Activated T-helper 9 cell treated with anti-CD3 and anti-CD28 coated beads, Interleukin-2, amount 50 U/mL, for 16 hours (primary cell): Measurements from ENCODE around the gene RUFY2.
A peak's percentile ranks its signal among the peaks of the same experiment; 100 is the strongest.

Experiments
- DNase-seq: peaks from one replicate; pipeline ENCODE4 v3.0.0-alpha.2; 2020; ENCODE audit warnings: low read depth

The RUFY2 gene

DNA sequence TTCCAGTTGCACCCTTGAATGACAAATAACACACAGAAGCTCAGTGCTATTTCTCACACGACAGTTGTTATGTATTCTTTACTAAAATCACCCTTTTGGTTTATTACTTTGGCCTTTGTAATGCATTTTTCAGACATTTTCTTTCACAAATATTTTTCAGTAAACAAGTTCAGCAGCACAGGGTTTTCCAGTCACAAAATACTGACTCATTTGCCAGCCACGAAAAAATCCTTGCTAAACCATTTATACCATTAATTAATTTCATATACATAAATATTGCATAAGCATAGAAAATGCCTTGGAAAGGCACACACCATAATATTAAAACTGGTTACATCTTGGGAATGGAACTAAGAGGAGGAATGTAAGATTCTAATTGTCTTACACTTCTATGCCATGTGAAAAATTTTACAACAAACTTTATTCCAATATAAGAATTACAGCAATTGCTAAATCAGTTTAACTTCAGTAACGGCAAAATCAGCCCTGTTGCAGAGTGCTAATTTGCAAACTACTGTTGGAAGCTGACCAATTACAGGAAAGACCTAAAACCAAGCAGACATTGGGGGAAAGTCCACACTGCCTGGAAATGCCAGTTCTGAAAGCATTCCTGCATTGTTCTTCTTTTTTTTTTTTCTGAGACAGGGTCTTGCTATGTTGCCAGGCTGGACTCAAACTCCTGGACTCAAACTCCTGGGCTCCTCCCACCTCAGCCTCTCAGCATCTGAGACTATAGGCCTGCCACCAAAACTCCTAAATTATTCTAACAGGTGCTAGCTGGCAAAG, 42.8 kb downstream of the RUFY2 start:
- no peak for DNase-seq

DNA sequence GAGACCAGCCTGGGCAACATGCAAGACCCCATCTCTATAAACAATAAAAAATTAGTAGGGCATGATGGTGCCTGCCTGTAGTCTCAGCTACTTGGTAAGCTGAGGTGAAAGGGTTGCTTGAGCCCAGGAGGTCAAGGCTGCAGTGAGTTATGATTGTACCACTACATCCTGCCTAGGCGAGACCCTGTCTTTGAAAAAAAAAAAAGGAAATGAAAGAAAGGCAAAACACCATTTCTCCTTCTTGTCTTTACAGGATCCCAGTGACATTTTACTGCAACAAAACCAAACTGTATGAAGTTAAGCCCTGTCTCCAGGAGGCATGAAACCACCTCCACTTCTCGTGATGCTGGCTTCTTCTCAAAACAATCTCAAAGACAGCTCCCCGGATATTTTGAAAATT, 44.5 kb downstream of the RUFY2 start:
- no peak for DNase-seq

DNA sequence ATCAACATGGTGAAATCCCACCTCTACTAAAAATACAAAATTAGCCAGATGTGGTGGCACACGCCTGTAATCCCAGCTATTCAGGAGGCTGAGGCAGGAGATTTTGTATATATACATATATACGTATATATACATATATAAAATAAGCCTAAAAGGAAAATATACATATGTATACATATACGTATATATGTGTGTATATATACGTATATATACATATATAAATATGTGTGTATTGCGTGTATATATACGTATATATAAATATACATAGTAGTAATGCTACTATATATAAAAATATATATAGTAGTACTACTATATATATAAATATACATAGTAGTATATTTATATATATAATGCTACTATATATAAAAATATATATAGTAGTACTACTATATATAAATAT, 47.9 kb downstream of the RUFY2 start:
- DNase-seq, result no peak

- no peak for DNase-seq
Measured at GRCh38 chr10:68353537-68353936, 53.5 kb downstream of the RUFY2 start.

- DNase-seq, result peak; percentile 17
Measured at GRCh38 chr10:68348265-68348741, 58.8 kb downstream of the RUFY2 start.

DNA sequence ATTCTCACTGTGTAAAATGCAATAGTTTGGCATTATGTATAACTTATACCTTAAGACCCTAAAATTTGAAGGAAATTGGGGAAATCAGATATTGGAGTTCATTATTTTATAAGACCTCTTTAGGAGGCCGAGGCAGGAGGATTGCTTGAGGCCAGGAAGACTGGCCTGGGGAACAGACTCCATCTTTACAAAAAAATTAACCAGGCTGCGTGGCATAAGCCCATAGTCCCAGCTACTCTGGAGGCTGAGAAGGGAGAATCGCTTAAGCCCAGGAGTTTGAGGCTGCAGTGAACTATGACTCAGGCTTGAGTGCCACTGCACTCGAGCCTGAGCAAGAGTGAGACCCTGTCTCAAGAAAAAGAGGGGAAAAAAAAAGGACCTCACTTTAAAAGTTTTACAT, 60.3 kb downstream of the RUFY2 start:
- no peak for DNase-seq

GRCh38 chr10:68345621-68346020, 61.5 kb downstream of the RUFY2 start:
- no peak for DNase-seq

GRCh38 chr10:68342909-68343516, 64.1 kb downstream of the RUFY2 start:
- no peak for DNase-seq

DNA sequence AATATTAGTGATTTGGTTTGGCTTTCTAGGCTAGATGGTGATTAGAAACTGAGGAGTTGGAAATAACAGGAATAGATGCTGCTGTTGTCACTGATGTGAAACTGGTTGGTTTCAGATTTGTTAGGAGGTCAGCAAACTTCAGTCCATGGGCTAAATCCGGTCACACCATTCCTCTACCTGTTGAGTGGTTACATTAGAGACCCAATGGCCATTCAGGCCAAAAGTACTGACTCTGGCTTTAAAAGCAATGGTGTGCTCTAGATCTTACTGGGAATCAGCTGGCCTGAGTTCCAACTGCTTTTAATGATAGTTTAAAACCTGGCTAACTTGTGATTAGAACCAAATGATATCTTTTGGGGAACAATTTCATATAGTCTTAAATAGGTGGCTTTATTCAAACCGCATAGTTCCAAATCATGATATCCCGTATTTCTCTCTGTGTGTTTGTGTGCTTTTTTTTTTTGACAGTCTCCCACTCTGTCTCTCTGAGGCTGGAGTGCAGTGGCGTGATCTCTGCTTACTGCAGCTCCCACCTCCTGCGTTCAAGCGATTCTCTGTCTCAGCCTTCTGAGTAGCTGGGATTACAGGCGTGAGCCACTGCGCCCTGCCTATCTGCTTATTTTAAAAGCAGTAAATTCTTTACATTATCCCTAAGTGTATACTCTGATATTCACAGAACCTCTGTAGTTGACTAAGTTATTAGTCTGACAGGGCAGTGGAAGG, 66.6 kb downstream of the RUFY2 start:
- DNase-seq, result no peak

DNA sequence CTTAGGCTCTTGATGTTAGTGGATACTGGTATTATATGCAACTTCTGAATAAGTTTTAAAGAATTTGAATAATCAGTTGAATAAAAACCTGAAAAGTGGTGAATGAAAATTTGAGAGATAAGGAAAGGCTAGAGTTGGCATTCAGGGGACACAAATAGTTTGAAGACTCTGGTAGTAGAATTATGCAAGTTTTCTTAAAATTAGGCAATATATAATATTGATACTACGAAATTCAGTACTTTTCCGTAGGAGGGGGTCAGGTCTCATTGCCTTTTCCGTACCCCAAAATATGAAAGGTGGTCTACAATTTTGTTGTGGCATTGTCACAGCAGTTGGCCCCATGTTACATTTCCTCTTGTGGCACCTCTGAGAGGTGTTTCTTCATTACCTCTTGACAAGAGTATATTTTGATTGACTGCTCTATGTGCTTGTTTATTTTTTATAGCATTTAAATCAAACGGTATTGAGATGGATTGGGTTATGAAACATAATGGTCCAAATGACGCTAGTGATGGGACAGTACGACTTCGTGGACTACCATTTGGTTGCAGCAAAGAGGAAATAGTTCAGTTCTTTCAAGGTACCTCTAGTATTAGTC, 70.2 kb downstream of the RUFY2 start:
- no peak for DNase-seq

DNA sequence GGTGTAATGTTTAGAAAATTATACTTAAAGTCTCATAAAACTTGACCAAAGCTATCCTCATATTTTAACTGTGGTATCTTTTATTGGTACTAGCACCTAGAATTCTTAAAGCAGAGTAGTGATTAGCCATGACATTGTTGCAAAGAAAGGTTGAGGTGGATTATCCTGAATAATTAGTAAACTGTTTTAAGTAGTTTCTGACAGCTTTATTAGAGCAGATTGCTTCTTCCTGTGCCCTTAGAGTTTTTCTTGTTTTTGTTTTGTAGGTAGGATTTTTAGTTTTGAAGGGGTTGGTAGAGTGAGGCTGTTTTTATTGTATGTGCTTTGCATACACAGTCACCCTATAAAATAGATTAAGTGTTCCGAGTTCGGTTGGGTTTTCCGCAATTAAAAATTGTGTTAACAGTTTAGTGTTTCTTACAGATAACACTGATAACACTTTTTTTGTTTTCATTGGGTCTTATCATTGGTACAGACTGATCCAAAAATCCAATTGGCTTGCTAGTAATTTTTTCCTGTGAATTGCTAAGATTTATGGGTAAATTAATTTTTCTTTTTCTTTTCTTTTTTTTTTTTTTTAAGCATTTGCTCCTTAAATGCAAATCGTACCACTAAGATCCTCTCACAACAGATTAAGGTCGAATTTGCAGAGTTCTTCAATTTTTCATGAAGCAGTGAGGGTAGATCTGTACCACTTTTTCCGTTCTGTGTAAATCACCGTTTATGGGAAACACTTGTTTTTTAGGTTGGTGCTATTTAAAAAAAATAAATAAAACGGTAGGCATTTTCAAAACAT, 72.2 kb downstream of the RUFY2 start:
- DNase-seq, result no peak

DNA sequence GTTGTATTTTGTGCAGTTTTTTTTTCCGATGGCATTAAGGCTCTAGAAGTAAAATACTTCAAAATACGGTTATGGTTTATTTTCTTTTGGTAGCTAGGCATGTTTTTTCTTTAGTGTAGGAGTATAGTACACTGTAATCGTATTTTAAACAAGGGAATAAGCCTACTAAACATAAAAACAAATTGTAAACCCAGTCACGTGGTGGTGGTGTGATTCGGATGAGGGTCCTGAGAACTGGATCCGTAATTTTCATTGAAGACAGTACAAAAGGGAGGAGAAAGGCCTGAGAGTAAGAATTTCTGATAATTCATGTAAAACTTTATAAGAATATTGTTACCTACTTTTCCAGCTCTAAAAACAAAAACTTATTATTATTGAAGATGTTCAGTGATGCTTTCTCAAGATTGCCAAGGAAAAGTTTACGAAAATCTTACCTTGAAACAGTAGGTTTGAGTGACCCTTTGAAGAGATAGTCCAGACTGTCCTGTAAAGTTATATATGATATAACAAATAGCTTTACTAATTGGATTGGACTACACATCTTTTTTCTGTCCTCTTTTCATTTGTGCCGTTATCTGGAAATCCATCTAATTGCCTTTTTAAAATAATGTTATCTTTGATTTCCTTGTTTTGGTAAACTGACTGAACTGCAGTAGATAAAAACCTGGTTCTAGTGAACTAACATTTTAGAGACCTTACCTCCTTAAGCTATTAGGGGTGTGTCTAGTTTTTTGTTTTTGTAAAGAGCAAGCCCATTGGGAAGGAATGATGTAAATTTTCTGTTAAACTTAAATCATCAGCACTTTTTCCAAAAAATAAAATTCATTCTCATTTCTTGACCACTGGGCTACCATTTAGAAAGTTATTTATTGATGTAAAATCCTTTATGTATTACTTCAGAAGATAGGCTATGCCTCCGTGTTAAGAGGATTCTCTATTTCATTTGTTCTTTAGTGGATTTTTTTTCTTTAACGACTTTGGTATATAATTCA, 73.3 kb downstream of the RUFY2 start:
- no peak for DNase-seq

DNA sequence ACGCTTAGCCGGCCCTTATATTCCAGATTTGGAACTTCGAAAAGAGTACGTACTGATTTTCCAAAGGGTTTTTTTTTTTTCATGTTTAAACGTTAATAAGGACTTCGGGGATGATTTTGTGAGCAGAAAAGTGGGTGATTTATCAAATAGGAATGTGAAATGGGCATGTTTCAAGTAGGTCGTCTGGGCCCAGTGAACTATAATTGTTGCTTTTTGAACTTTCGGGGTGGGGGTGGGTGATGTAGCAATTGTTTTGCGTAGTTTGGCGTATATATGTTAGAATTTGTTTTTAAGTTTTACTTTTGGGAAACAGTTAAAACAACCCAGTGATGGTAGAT, 74.0 kb downstream of the RUFY2 start:
- DNase-seq, result no peak

GRCh38 chr10:68332259-68333057, 74.6 kb downstream of the RUFY2 start, which contains the start of gene PBLD:
Gene PBLD (minus strand): TSS chr10:68332928. CDS start chr10:68306844, 26,084 bp downstream.
- DNase-seq, result peak; percentile 50

DNA sequence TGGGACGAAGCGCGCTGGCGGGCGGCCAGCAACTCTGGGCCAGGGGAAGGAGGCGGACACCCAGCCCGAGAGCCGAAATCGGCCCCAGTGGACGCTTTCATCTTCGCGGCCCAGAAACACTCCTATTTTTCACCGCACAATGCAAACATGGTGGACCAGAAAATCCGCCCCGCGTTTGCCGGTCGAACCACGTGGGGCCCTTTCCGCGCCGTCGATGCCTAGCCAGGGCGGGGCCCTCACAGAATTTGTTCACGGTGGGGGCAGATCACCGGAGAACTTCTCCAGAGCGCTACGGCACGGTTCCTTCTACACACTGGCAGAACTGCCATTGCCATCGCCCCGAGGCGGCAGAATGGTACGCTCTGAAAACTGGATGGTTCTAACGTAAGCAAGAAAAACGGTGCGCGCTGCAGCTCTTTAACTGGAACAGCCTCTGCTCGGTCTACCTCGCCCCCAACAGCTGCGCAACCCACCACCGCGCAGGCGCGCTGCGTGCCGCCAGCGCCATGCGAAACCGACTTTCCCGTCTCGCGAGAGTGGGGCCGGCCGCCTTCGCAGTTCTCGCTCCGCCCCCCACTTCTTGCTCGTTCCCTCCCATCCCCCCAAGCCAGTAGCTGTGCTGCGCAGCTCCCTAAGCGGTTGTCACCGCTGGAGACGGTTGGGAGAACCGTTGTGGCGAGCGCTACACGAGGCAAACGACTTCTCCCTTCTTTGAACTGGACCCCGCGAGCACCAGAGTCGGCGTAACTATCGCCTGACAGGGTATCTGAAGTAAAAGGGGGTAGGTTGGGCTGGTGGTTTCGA, 75.4 kb downstream of the RUFY2 start, which contains the start of gene HNRNPH3:
TSS of gene HNRNPH3 (plus strand) at position 610 of the 804 bp plus-strand sequence. CDS start 5,158 bp downstream, outside the sequence.
- DNase-seq, result peak; percentile 99

DNA sequence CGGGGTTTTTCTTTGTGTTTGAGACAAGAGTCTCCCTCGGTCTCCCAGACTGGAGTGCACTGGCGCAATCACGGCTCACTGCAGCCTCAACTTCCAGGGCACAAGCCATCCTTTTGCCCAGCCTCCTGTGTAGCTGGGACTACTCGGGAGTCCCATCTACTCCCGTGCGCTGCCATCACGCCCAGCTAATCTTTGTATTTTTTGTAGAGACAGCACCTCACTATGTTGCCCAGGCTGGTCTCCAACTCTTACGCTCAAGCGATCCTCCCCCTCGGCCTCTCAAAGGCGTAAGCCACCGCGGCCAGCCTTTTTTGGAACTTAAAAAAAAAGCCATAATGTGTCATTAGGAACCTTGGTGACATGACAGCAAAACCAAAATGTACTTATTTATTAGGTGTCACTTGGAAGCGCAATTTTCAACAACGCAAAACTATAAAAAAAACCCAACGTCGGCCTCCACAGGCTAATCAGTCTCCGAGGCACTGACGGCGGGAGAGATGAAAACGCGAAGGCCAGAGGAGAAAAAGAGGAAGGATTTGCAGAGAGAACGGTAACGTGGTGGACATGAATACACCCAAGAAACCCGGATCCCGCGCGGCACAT, 76.1 kb downstream of the RUFY2 start:
- peak; percentile 2 for DNase-seq

DNA sequence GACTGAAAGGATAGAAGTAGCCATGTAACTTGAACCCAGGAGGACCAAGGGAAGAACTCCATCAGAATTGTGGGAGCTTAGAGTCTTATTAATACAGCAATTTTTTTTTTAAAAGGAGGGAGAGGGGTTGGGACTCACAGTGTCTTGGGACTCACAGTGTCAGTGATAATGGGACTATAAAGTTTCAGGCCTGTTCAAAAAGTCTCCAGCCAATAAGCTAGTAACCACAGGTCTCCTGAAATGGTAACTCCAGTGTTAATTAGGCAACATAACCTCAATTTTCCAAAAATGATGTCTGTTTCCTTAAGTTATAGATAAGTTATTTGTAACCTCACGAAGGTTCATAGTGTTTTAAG, 77.6 kb downstream of the RUFY2 start:
- DNase-seq, result no peak
